SIG-M5 (cell line): Measurements from ENCODE around the gene PAN3.

Experiments
- DNase-seq: peaks from one replicate; lab custom pipeline; 2025; lab: John Stamatoyannopoulos, UW

The PAN3 gene

DNA sequence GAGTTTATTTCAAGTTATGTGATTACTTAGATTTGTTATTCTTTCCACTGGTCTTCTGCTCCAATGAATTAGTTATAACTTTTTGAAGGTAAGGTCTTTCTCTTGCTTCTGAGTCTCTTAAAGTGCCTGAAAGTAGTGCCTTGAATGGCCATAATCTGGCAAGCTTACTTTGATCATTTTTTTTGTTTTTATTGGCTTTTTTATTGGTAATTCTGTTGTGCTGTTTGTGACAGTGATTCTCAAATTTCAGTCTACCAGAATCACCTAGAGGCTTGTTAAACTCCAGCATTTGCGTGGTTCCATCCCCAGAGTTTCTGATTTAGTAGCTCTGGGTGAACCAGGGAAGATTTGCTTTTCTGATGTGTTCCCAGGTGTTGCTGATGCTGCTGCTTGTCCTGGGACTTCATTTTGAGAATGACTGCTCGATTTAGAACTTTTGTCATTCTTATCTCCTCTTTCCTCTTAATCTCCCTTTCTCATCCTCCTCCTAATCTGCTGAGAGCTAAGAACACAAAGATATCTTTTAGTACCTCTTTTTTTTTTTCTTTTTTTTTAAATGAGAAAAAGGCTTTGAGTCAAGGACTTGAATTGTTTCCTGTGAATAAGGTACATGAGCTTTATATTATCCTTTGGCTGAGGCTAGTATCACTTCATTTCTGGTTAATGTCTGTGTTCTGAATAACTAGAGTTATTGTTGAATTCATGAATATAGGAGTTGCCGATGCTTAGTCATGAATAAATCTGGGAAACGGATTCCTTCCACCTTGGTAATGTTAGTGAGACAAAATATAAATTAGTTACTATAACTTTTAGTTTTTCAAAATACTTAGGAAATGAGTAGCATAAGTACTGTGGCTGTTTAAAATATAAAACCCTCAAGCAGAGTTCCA lies 91.4 kb downstream of the PAN3 start:
- DNase-seq: no peak

DNA sequence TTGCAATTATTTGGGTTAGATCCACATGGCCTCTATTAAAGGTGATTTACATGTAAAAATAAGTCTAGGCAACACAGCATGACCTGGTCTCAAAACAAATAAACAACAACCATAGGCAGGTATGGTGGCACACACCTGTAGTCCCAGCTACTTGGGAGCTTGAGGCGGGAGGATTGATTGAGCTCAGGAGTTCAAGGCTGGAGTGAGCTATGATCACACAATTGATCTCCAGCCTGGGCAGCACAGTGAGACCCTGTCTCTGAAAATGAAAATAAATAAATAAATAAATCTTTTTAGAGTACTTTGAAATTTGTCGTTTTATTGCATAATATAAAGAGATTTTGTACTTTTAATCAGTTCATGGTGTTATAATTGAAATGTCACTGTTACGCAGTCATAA lies 93.3 kb downstream of the PAN3 start:
- no peak for DNase-seq

DNA sequence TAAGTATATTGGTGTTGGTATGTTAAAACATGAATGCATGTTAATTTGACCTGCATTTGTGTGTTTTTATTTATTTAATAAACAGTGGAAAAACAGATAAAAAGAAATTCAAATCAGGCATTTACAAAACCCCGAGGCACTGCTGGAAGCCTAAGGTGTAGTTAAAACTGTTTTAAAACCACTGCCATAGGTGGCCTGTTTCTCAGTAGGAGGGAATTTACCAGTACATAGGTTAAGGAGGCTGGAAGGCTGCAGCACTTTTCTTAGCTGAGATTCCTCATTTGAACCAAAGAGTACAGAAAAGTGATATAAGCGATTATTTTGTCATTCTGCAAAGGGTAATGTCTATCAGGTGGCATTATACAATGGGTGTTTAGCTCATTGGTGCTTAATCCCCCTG lies 99.6 kb downstream of the PAN3 start:
- no peak for DNase-seq

GRCh38 chr13:28239374-28239773 lies 101.0 kb downstream of the PAN3 start:
- DNase-seq: no peak

- no peak for DNase-seq
Observed at GRCh38 chr13:28245465-28245864, 107.1 kb downstream of the PAN3 start.

DNA sequence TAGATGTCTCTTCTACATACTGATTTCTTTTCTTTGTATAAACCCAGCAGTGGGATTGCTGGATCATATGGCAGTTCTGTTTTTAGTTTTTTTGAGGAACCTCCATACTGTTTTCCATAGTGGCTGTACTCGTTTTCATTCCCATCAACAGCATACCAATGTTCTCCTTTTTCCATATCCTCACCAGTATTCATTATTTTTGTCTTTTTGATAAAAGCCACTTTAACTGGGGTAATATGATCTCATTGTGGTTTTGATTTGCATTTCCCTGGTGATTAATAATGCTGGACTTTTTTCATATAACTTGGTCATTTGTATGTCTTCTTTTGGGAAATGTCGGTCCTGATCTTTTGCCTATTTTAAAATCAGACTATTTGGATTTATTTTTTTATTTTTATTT lies 108.5 kb downstream of the PAN3 start:
- DNase-seq: no peak

GRCh38 chr13:28248080-28248479 lies 109.7 kb downstream of the PAN3 start:
- DNase-seq: no peak

DNA sequence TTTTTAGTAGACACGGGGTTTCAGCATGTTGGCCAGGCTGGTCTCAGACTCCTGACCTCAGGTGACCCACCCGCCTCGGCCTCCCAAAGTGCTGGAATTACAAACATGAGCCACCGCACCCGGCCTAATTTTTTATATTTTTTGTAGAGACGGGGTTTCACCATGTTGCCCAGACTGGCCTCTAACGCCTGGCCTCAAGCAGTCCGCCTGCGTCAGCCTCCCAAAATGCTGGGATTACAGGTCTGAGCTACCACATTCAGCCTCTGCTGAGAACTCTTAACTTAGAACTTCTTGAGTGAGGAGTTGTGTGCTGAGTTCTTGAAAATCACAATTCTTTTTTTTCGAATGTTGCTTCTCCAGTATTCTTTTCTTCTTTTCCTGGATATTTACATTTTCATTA lies 112.2 kb downstream of the PAN3 start:
- no peak for DNase-seq

DNA sequence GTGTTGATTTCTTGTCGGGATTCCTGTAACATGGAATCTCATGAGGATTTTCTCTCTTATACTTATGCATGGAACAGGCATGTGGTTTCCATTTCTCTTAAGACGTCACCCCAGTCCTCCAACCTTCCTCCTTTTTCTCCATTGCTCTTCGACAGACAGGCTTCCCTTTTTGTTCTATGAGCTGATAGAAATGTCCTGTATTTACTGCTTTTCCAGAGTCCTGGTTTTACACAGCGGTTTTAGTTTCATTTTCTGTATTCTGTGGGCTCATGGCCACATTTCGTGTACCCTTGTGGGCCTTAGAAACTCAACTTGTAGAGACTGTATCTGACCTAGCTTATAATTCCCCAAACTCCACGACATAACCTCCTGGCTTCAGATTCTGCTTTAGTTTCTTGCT lies 113.1 kb downstream of the PAN3 start:
- DNase-seq: no peak

- no peak for DNase-seq
Observed at GRCh38 chr13:28252547-28252946, 114.2 kb downstream of the PAN3 start.

DNA sequence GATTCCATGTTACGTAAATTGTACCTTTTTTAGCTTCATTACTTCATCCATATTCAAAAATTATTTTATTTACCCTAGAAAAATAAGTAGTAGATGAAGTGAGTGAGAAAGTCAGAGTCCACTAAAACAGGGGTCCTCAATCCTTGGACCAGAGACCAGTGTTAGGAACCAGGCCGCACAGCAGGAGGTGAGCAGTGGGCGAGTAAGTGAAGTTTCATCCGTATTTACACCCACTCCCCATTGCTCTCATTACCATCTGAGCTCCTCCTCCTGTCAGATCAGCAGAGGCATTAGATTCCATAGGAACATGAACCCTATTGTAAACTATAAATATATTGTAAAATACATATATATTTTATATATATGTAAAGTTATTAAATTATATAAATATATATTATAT lies 119.0 kb downstream of the PAN3 start:
- DNase-seq: no peak

- no peak for DNase-seq
Observed at GRCh38 chr13:28258417-28258816, 120.1 kb downstream of the PAN3 start.

DNA sequence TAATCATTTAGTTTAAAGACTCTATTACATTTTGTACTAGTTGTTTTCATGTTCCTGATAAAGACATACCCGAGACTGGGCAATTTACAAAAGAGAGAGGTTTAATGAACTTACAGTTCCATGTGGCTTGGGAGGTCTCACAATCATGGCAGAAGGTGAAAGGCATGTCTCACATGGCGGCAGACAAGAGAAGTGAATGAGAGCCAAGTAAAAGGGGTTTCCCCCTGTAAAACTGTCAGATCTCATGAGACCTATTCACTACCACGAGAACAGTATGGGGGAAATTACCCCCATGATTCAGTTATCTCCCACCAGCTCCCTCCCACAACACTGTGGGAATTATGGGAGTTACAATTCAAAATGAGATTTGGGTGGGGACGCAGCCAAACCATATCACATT lies 129.2 kb downstream of the PAN3 start:
- DNase-seq: no peak

DNA sequence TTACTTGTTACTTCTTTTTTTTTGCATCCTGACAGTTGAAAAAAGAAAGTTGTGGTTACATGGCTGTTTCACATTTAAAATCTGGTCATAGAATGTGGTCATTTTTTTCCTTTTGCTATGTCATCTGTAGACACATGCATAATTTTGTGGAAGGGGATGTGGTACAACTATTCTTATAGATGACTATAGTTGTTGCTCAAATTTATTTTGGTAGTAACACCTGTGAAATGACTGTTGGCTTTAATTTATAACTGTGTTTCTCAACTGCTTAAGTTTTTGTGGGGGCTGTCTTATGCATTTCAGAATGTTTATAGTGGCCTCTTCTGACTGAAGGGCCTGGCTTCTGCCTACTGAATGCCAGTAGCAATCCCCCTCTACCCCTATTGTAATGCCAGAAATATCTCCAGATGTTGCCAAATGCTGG lies 130.5 kb downstream of the PAN3 start:
- peak; percentile 95 for DNase-seq

DNA sequence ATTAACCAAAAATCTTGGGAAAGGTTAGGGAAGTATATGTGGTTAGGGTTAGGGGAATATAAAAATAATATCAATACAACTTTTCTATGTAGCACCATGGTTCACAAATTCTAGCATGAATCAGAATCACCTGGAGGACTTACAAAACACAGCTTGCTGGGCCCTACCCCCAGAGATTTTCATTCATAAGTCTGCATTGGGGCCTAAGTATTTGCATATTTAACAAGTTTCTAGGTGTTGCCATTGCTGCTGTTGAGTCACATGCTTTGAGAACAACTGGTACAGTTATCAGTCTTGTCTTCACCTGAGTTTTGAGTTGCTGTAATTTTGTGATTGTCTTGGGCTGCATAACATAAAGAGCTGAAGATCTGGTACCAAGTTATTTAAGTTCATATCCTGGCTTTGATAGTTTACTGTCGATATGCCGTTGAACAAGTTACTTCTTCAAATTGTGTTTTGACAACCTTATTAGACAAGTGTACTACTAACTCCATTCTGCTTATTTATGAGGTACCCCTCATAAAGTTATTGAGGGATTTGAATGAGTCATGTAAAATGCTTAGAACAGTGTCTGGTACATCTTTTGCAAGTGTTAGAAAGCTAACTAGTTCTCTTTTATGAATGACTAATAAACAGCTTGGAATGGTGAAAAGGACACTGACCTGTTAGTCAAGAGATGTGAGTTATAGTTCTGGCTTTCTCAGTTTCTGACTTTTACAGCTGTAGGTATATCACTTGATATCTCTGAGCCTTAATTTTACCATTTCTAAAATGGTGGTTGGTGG lies 132.9 kb downstream of the PAN3 start:
- DNase-seq: no peak

- no peak for DNase-seq
Observed at GRCh38 chr13:28273919-28274318, 135.6 kb downstream of the PAN3 start.

DNA sequence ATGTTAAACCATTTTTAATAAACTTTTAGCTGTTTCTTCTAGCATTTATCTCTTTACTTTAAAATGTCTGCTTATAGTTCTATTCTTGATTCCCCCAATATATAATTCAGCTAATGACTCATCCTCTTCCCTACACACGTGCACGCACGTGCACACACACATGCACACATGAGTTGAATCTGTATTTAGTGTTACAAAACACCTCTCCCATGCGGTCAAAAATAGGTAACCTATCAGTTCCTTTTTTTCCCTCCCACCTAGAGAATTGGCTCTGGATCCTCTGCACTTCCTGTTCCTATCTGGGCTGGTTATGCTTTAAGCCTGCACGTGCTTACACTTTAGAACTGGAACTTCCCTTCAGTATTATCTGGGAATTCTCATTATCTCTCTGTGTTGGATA lies 144.1 kb downstream of the PAN3 start:
- no peak for DNase-seq

DNA sequence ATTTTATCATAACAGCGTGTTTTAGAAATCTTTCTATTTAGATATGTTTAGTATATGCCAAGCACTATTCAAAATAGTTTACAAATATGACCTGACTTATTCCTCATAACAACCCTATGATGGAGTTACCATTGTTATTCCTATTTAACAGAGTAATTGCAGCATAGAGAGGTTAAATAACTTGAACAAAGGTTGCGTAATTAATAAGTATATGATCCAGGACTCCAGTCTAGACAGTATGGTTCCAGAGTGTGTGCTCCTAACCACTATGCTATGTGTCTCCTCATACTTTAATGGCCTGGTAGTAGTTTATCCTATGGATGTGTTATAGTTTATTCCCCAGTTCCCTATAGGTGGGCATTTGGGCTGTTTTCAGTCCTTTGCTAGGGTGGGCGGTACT lies 145.3 kb downstream of the PAN3 start:
- no peak for DNase-seq

- DNase-seq: no peak
Observed at GRCh38 chr13:28286263-28286662, 147.9 kb downstream of the PAN3 start.

- no peak for DNase-seq
Observed at GRCh38 chr13:28297341-28297740, 159.0 kb downstream of the PAN3 start.

GRCh38 chr13:28299916-28300315 lies 161.6 kb downstream of the PAN3 start:
- DNase-seq: no peak

DNA sequence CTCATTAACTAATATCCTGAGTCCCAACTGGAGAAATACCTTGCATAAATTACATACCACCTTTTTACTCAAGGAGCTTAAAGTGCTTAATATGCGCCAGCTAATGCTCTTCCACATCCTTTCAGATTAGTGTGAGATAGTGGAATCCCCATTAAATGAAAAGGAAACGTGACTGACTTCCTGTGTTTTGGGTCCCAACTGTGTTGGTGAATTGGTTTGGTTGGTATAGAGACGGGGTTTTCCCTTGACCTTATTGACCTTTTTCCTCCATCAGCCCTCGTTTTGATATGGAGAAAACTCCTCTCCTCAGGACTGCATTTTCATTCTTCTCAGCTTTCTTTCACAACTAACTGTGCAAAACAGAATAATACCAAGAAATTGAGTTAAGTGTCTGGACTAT lies 163.5 kb downstream of the PAN3 start:
- no peak for DNase-seq

- no peak for DNase-seq
Observed at GRCh38 chr13:28306325-28306724, 168.0 kb downstream of the PAN3 start.
